Urinary bladder (tissue), 4 donors: ENCODE data around the gene SCPEP1. TPM values are rescaled to one million over a fixed set of nuclear protein-coding genes. Genes with fewer than 3 reads are reported as not detected.

Experiments used
- DNase-seq: peaks from one replicate; pipeline ENCODE4 v3.0.0-alpha.2; 2015; ENCODE audit errors: extremely low spot score
- H3K27ac ChIP-seq: one replicate; pipeline ENCODE4 v1.5.1; 2013; ENCODE audit warnings: low read depth, mild to moderate bottlenecking, moderate library complexity
- H3K36me3 ChIP-seq: one replicate; pipeline ENCODE4 v1.6.1; 2013; ENCODE audit warnings: mild to moderate bottlenecking, moderate library complexity; ENCODE audit not compliant: insufficient read depth
- H3K4me1 ChIP-seq: one replicate; pipeline ENCODE4 v1.6.1; 2013; ENCODE audit warnings: mild to moderate bottlenecking, moderate library complexity; ENCODE audit not compliant: insufficient read depth
- H3K4me3 ChIP-seq: one replicate; pipeline ENCODE4 v1.5.1; 2013; ENCODE audit warnings: low read depth, low read length
- WGBS: extraction: QIAGEN DNeasy Blood & Tissue Kit; methylation state at CpG from one replicate; pipeline ENCODE4 v1.1.7; 2013; 5-methylcytosine and 5-hydroxymethylcytosine counted together
- polyA plus RNA-seq: library from polyadenylated mRNA; stranded (reverse); fragments of 200-250 nt; gene quantifications from one replicate; pipeline ENCODE4 v1.2.3, GENCODE V29; 2013
- total RNA-seq: library from RNA; depleted of rRNA; stranded (reverse); fragments of >200 nt; gene quantifications from one replicate; pipeline ENCODE4 v1.2.3, GENCODE V29; 2014
- donor health status: healthy with polysubstance abuse.
- donor health status: healthy.

SCPEP1 gene
- total and polyA plus RNA-seq, 2 donors, result 22.9 to 89.4 TPM

GRCh38 chr17:57021226-57021940 lies 43.5 kb downstream of the SCPEP1 start:
- no peak overlapping the region for H3K27ac ChIP-seq
- no peaks in the 10 kb centered on the region for H3K36me3 ChIP-seq
- no peaks in the 10 kb centered on the region for H3K4me1 ChIP-seq
- no peak for DNase-seq
- 74% methylated on average over 4 of the region's 4 CpGs for WGBS
- H3K4me3 ChIP-seq, result no peak overlapping the region

GRCh38 chr17:57025876-57026275 lies 47.9 kb downstream of the SCPEP1 start:
- Histone ChIP-seq H3K27ac (no peak overlapping the region), H3K36me3 (no peaks in the 10 kb centered on the region), H3K4me1 (no peaks in the 10 kb centered on the region), H3K4me3 (no peak overlapping the region)
- WGBS, result 68% methylated on average over 1 of the region's 1 CpG
- DNase-seq, result no peak

GRCh38 chr17:57027852-57028251 lies 49.9 kb downstream of the SCPEP1 start:
- WGBS, result 82% methylated on average over 1 of the region's 1 CpG
- Histone ChIP-seq H3K4me3 (no peak overlapping the region), H3K36me3 (no peaks in the 10 kb centered on the region), H3K4me1 (no peaks in the 10 kb centered on the region), H3K27ac (no peak overlapping the region)
- no peak for DNase-seq

- Histone ChIP-seq H3K4me3 (no peak overlapping the region), H3K27ac (no peak overlapping the region), H3K4me1 (no peaks in the 10 kb centered on the region), H3K36me3 (no peaks in the 10 kb centered on the region)
- 31% methylated on average over 8 of the region's 8 CpGs for WGBS
- DNase-seq, result no peak
Measured at GRCh38 chr17:57032343-57032742, 54.4 kb downstream of the SCPEP1 start.

- 31% methylated on average over 3 of the region's 3 CpGs for whole genome bisulfite sequencing
- H3K4me1 ChIP-seq, result no peaks in the 10 kb centered on the region
- peak; percentile 69 for DNase-seq
- no peak overlapping the region for H3K4me3 ChIP-seq
- H3K27ac ChIP-seq, result no peak overlapping the region
- no peaks in the 10 kb centered on the region for H3K36me3 ChIP-seq
Measured at GRCh38 chr17:57033296-57033695, 55.4 kb downstream of the SCPEP1 start.

GRCh38 chr17:57034807-57035754 lies 57.1 kb downstream of the SCPEP1 start:
- Histone ChIP-seq H3K27ac (no peak overlapping the region), H3K4me3 (no peak overlapping the region), H3K36me3 (no peaks in the 10 kb centered on the region), H3K4me1 (no peaks in the 10 kb centered on the region)
- WGBS, result 82% methylated on average over 10 of the region's 10 CpGs
- DNase-seq, result no peak

GRCh38 chr17:57035971-57036481 lies 58.1 kb downstream of the SCPEP1 start:
- H3K4me3 ChIP-seq, result no peak overlapping the region
- no peak overlapping the region for H3K27ac ChIP-seq
- WGBS, result 69% methylated on average over 4 of the region's 4 CpGs
- no peak for DNase-seq
- no peaks in the 10 kb centered on the region for H3K4me1 ChIP-seq
- no peaks in the 10 kb centered on the region for H3K36me3 ChIP-seq

GRCh38 chr17:57037411-57037810 lies 59.5 kb downstream of the SCPEP1 start:
- Histone ChIP-seq H3K36me3 (no peaks in the 10 kb centered on the region), H3K4me3 (no peak overlapping the region), H3K4me1 (no peaks in the 10 kb centered on the region), H3K27ac (no peak overlapping the region)
- DNase-seq, result no peak
- 53% methylated on average over 1 of the region's 1 CpG for WGBS

- Histone ChIP-seq H3K4me3 (no peak overlapping the region), H3K27ac (no peak overlapping the region), H3K36me3 (no peaks in the 10 kb centered on the region), H3K4me1 (no peaks in the 10 kb centered on the region)
- no peak for DNase-seq
- WGBS, result 61% methylated on average over 3 of the region's 3 CpGs
Measured at GRCh38 chr17:57038486-57038885, 60.6 kb downstream of the SCPEP1 start.

- DNase-seq, result no peak
- Histone ChIP-seq H3K36me3 (no peaks in the 10 kb centered on the region), H3K4me3 (no peak overlapping the region), H3K27ac (no peak overlapping the region), H3K4me1 (no peaks in the 10 kb centered on the region)
- WGBS, result 81% methylated on average over 2 of the region's 2 CpGs
Measured at GRCh38 chr17:57040571-57040970, 62.6 kb downstream of the SCPEP1 start.

GRCh38 chr17:57043276-57043675 lies 65.3 kb downstream of the SCPEP1 start:
- DNase-seq, result no peak
- H3K36me3 ChIP-seq, result no peaks in the 10 kb centered on the region
- WGBS, result 80% methylated on average over 4 of the region's 4 CpGs
- no peak overlapping the region for H3K4me3 ChIP-seq
- no peak overlapping the region for H3K27ac ChIP-seq
- no peaks in the 10 kb centered on the region for H3K4me1 ChIP-seq

- Histone ChIP-seq H3K36me3 (no peaks in the 10 kb centered on the region), H3K4me3 (peak overlapping the region; percentile 7), H3K4me1 (no peaks in the 10 kb centered on the region), H3K27ac (no peak overlapping the region)
- 23% methylated on average over 49 of the region's 49 CpGs for WGBS
- DNase-seq, result no peak
Measured at GRCh38 chr17:57044976-57045867, 67.3 kb downstream of the SCPEP1 start.
